Effector memory CD8-positive, alpha-beta T cell (primary cell): ENCODE results near the gene C10orf90.

ENCODE experiments used
- ATAC-seq: fragments of 150-1000 bp; cut with Tn5 transposase; replicated peaks from 2 replicates; pipeline ENCODE4 v1.10.0; 2021; ENCODE audit warnings: mild to moderate bottlenecking, moderate library complexity
- DNase-seq, 3 experiments: peaks; one replicate each; pipeline ENCODE4 v3.0.0; 2021
- H3K27ac Mint-ChIP-seq, 2 donors: one replicate each; pipeline ENCODE4 v1.8.0; 2022; ENCODE audit warnings: mild to moderate bottlenecking in 2 of 2, mixed read lengths in 2 of 2, moderate library complexity in 2 of 2
- H3K27me3 Mint-ChIP-seq, 2 donors: one replicate each; pipeline ENCODE4 v1.8.0; 2022; ENCODE audit warnings: mixed read lengths in 2 of 2
- H3K36me3 Mint-ChIP-seq: one replicate; pipeline ENCODE4 v1.8.0; 2022; ENCODE audit warnings: mild to moderate bottlenecking, moderate library complexity, mixed read lengths; ENCODE audit not compliant: insufficient read depth
- H3K4me1 Mint-ChIP-seq, 2 donors: one replicate each; pipeline ENCODE4 v1.8.0; 2022; ENCODE audit warnings: low read depth in 2 of 2, mixed read lengths in 2 of 2
- H3K4me3 Mint-ChIP-seq, 2 donors: one replicate each; pipeline ENCODE4 v1.8.0; 2022; ENCODE audit warnings: mild to moderate bottlenecking in 2 of 2, mixed read lengths in 2 of 2, moderate library complexity in 2 of 2
- H3K9me3 Mint-ChIP-seq, 2 donors: one replicate each; pipeline ENCODE4 v1.8.0; 2022; ENCODE audit warnings: mixed read lengths in 2 of 2

C10orf90 gene

DNA sequence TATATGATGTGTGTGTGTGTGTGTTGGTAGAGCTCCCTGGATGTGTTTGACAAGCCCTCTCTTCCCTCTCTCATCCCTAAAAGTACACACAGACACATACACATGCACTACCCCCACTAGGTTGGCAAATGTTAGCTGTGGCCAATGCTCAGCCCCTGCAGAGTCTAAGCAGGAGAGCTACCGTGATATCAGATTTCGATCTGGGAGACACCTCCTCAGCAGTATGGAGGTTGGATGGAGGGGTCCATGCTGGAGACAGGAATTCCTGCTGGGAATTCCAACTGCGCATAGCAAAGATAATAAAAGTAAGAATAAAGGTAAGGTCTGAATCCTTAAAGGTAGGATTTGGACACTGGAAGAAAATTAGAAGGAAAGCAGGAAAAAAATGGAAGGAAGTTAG is 85.7 kb downstream of the C10orf90 start:
- no peak overlapping the region for H3K4me3 Mint-ChIP-seq
- no peaks in the 10 kb centered on the region for H3K36me3 Mint-ChIP-seq
- DNase-seq (no peak), ATAC-seq (no peak)
- no peak overlapping the region for H3K27ac Mint-ChIP-seq
- no peaks in the 10 kb centered on the region for H3K4me1 Mint-ChIP-seq
- H3K27me3 Mint-ChIP-seq = peaks cover 0 to 13% of the 10 kb centered on the region in 2 donors
- H3K9me3 Mint-ChIP-seq = peaks cover 0 to 3% of the 10 kb centered on the region in 2 donors

GRCh38 chr10:126583552-126584200 is 86.8 kb downstream of the C10orf90 start:
- H3K4me3 Mint-ChIP-seq = no peak overlapping the region
- no peak for ATAC-seq
- no peak for DNase-seq
- H3K27me3 Mint-ChIP-seq = peaks cover 0 to 13% of the 10 kb centered on the region in 2 donors
- H3K4me1 Mint-ChIP-seq = no peaks in the 10 kb centered on the region
- H3K9me3 Mint-ChIP-seq = peaks cover 0 to 3% of the 10 kb centered on the region in 2 donors
- H3K27ac Mint-ChIP-seq = no peak overlapping the region
- no peaks in the 10 kb centered on the region for H3K36me3 Mint-ChIP-seq

DNA sequence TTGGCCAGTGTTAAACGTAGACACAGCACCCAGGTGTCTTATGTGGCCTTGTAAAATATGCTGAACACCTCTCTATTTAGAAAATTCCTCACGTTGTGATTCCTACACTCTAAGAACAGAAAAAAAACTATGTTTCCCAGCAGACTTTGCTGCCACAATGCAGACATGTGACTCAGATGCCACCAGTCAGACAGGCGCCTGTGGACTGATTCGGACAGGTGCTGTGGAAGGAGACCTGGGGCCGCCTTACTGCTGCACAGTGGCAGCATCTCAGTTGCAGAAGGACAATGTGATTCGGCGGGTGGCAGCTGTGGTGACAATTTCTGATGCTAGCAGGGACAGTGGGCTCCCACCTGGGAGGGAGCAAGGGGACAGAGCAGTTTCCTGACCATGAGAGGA is 88.8 kb downstream of the C10orf90 start:
- Mint-ChIP-seq H3K27me3 (peaks cover 0 to 13% of the 10 kb centered on the region in 2 donors), H3K4me1 (no peaks in the 10 kb centered on the region), H3K36me3 (no peaks in the 10 kb centered on the region), H3K4me3 (no peak overlapping the region), H3K9me3 (peaks cover 0 to 3% of the 10 kb centered on the region in 2 donors), H3K27ac (no peak overlapping the region)
- no peak for DNase-seq
- ATAC-seq = no peak

DNA sequence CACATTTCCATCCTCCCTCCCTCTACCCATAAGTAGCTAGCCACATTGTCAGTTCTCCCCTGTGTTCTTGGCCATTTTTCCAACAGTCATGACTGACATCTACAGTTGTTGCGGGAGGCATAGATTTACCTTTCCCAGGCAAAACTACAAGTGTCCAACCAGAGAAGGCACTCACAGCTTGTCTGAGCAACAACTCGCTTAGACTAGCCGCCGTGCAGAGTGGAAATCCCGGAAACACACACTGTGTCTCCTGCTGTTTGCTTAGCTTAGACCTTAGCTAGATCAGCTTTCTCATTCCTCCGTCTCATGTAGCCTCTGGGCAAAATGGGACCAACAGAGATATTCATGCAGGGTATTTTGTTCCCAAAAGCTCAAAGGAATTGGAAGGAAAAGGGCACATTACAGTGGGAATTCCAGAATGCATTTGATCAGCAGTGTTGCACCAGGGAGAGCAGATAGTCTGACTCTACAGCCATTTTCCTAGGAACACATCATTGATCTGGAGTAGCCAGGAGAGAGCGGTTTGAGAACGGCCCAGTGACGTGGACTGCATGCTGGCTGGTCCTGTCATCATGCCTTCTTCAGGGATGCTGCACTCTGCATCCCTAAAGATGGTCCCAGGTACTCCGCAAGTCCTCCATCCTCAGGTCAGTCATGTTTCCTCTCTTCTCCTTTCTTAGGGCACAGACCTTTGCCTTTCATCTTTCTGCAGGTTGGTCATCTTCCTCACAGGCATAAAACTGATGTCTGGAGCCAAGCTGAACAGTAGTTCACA is 89.4 kb downstream of the C10orf90 start:
- H3K9me3 Mint-ChIP-seq = peaks cover 0 to 3% of the 10 kb centered on the region in 2 donors
- peaks cover 0 to 13% of the 10 kb centered on the region in 2 donors for H3K27me3 Mint-ChIP-seq

DNA sequence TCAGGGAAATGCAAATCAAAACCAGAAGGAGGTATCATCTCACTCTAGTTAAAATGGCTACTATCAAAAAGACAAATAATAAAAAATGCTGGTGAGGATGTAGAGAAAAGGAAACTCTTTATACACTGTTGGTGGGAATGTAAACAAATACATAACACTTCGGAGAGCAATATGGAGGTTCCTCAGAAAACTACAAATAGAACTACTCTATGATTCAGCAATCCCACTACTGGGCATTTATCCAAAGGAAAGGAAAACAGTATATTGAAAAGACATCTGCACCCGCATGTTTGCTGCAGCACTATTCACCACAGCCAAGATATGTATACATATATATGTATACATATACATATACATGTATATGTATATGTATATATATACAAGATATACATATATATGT is 94.2 kb downstream of the C10orf90 start:
- no peak for DNase-seq
- Mint-ChIP-seq H3K9me3 (no peaks in the 10 kb centered on the region), H3K4me1 (no peaks in the 10 kb centered on the region), H3K36me3 (no peaks in the 10 kb centered on the region), H3K27ac (no peak overlapping the region), H3K4me3 (no peak overlapping the region), H3K27me3 (no peaks in the 10 kb centered on the region)
- no peak for ATAC-seq

More for the DNA sequence above, 89.4 kb downstream of the C10orf90 start:
- Mint-ChIP-seq H3K4me1 (no peaks in the 10 kb centered on the region), H3K4me3 (no peak overlapping the region), H3K36me3 (no peaks in the 10 kb centered on the region), H3K27ac (no peak overlapping the region)
- DNase-seq (no peak), ATAC-seq (no peak)

- DNase-seq = no peak
- H3K4me1 Mint-ChIP-seq = no peaks in the 10 kb centered on the region
- H3K36me3 Mint-ChIP-seq = peaks cover 3% of the 10 kb centered on the region
- no peak overlapping the region for H3K4me3 Mint-ChIP-seq
- no peaks in the 10 kb centered on the region for H3K9me3 Mint-ChIP-seq
- H3K27me3 Mint-ChIP-seq = no peaks in the 10 kb centered on the region
- no peak overlapping the region for H3K27ac Mint-ChIP-seq
- ATAC-seq = no peak
Measured at GRCh38 chr10:126570621-126571602, 99.6 kb downstream of the C10orf90 start.

GRCh38 chr10:126570245-126570570 is 100.3 kb downstream of the C10orf90 start:
- Mint-ChIP-seq H3K4me1 (no peaks in the 10 kb centered on the region), H3K27me3 (no peaks in the 10 kb centered on the region), H3K27ac (no peak overlapping the region), H3K9me3 (no peaks in the 10 kb centered on the region), H3K36me3 (peaks cover 3% of the 10 kb centered on the region), H3K4me3 (no peak overlapping the region)
- DNase-seq (no peak), ATAC-seq (no peak)

DNA sequence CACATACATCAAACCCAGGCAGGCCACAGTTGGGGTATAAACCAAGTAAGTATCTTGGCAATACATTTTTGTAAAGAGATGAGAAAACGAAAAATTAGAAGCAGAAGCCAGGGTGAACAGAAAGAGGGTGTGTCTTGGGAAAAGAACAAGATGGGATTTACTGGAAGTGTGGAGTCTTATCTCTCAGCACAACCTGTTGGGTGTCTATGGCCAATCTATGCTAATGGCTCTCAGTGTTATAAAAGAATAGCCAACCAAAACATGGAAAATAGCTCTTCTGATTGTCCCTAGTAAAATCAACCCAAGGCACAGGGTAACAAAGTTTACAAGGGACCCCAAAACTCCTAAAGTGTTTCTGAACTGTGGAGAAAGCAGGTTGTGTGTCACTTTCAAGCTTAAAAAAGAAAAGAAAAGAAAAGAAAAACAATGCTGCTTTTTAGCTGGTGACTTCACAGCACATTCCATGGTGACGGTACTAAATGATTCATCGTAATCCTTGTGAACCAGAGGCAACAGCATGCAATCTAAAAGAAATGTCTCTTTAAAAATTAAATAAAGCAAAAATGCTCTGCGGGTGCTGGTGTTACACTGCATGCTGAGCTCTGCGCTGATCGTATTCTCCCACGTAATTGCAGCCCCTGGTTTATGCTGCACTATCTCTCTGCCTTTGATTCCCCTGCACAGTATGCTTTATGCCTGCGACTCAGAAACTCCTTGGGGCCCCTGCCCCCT is 100.8 kb downstream of the C10orf90 start:
- Mint-ChIP-seq H3K9me3 (no peaks in the 10 kb centered on the region), H3K27me3 (no peaks in the 10 kb centered on the region), H3K27ac (no peak overlapping the region), H3K4me3 (no peak overlapping the region), H3K36me3 (peaks cover 3% of the 10 kb centered on the region), H3K4me1 (no peaks in the 10 kb centered on the region)
- ATAC-seq (no peak), DNase-seq (no peak)

GRCh38 chr10:126568809-126569385 is 101.6 kb downstream of the C10orf90 start:
- Mint-ChIP-seq H3K9me3 (peaks cover 0 to 1% of the 10 kb centered on the region in 2 donors), H3K27me3 (no peaks in the 10 kb centered on the region), H3K4me3 (no peak overlapping the region), H3K4me1 (no peaks in the 10 kb centered on the region), H3K27ac (no peak overlapping the region), H3K36me3 (peaks cover 3% of the 10 kb centered on the region)
- DNase-seq = no peak
- no peak for ATAC-seq

DNA sequence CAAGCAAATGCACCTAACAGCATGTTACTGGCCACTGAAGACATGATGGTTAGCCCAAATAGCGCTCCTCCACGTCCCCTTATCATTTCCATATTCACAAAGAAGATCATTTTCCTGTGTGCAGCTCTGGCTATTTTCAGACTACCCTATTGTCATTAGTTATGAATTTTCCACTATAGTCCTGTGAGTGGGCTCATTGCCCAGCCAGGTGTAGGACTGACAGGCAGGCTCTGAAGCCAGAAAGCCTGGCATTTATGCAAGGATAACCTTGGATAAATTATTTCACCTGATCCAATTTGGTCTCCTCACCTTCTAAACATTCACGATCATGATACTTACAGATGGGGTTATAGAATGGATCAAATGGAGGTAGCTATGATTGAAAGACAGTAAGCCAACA is 104.6 kb downstream of the C10orf90 start:
- no peak overlapping the region for H3K27ac Mint-ChIP-seq
- no peak overlapping the region for H3K4me3 Mint-ChIP-seq
- H3K27me3 Mint-ChIP-seq = no peaks in the 10 kb centered on the region
- peaks cover 0 to 1% of the 10 kb centered on the region in 2 donors for H3K9me3 Mint-ChIP-seq
- DNase-seq = no peak
- H3K4me1 Mint-ChIP-seq = no peaks in the 10 kb centered on the region
- H3K36me3 Mint-ChIP-seq = peaks cover 3% of the 10 kb centered on the region
- ATAC-seq = no peak

GRCh38 chr10:126565441-126565840 is 105.1 kb downstream of the C10orf90 start:
- no peak overlapping the region for H3K4me3 Mint-ChIP-seq

DNA sequence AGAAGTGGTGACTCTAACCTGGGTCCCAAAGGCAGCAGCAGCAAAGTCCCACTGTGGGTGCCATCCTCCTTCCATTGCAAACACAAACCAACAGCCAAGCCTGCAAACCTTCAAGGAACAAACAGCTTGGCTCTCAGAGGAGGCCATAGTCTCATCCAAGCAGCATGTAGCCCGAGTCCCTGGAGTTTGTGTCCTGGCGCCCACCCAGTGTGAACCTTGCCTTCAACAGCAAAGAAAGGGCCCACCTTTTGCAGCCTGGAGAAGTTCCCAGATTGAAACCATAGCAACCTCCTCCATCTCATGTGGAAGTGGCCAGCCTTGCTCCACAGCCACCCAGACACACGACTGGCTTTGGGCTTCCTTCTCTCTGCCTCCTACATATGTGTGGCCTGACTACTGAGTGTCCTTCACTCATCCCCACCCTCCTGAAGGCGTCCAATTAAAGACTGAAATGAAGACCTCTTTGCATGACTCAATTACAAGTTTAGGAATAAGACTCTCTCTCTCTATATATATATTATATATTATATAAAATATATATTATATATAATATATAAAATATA is 106.1 kb downstream of the C10orf90 start:
- peaks cover 0 to 1% of the 10 kb centered on the region in 2 donors for H3K9me3 Mint-ChIP-seq
- DNase-seq (no peak), ATAC-seq (no peak)
- no peaks in the 10 kb centered on the region for H3K4me1 Mint-ChIP-seq
- H3K36me3 Mint-ChIP-seq = peaks cover 2% of the 10 kb centered on the region
- no peak overlapping the region for H3K4me3 Mint-ChIP-seq
- H3K27ac Mint-ChIP-seq = no peak overlapping the region
- H3K27me3 Mint-ChIP-seq = no peaks in the 10 kb centered on the region

More at GRCh38 chr10:126565441-126565840, 105.1 kb downstream of the C10orf90 start:
- H3K4me1 Mint-ChIP-seq = no peaks in the 10 kb centered on the region
- DNase-seq = no peak
- peaks cover 3% of the 10 kb centered on the region for H3K36me3 Mint-ChIP-seq
- no peak for ATAC-seq
- no peak overlapping the region for H3K27ac Mint-ChIP-seq
- no peaks in the 10 kb centered on the region for H3K27me3 Mint-ChIP-seq
- peaks cover 0 to 1% of the 10 kb centered on the region in 2 donors for H3K9me3 Mint-ChIP-seq
